PC-9 (cell line): ENCODE results near the gene CELA3A. TPM values are rescaled to one million over a fixed set of nuclear protein-coding genes. Genes with fewer than 3 reads are reported as not detected.

Source experiments
- BruUV-seq: library from RNA; stranded (reverse); fragments of 400-500 nt; replicated peaks from 2 replicates; lab custom pipeline; 2021; lab: Mats Ljungman, UMichigan
- CTCF ChIA-PET: fragments of 300-600 bp; sonication (Branson Sonifier 250); formaldehyde crosslinking; loops from one replicate; lab custom pipeline; 2022; ENCODE audit warnings: antibody characterized with exemption; lab: Charles Lee
- POLR2A ChIA-PET: fragments of 300-600 bp; sonication (Branson Sonifier 250); formaldehyde crosslinking; loops from one replicate; lab custom pipeline; 2022; ENCODE audit warnings: antibody characterized with exemption; ENCODE audit not compliant: unreplicated experiment; lab: Charles Lee
- DNase-seq, 2 experiments: peaks; one replicate each; pipeline versions ENCODE4 v3.0.0 to v3.0.0-alpha.2; 2015 to 2022; ENCODE audit warnings: mixed read lengths in 1 of 2
- H2AFZ ChIP-seq: fragments of 200-600 bp; sonication (generic); 2 replicates; pipeline ENCODE4 v1.8.1; 2017; ENCODE audit warnings: antibody characterized with exemption
- H3F3A ChIP-seq: fragments of 200-600 bp; sonication (generic); 2 replicates; pipeline ENCODE4 v1.8.1; 2017; ENCODE audit warnings: antibody characterized with exemption, mild to moderate bottlenecking, low read depth; ENCODE audit not compliant: insufficient read depth
- H3K27ac ChIP-seq: fragments of 200-600 bp; sonication (generic); 2 replicates; pipeline ENCODE4 v1.6.1; 2016; ENCODE audit warnings: mixed run types
- H3K27me3 ChIP-seq: fragments of 200-600 bp; sonication (generic); 2 replicates; pipeline ENCODE4 v1.6.1; 2016; ENCODE audit warnings: low read depth, mixed run types; ENCODE audit not compliant: insufficient read depth
- H3K36me3 ChIP-seq: fragments of 200-600 bp; sonication (generic); 2 replicates; pipeline ENCODE4 v1.6.1; 2016; ENCODE audit warnings: low read depth, mixed run types
- H3K4me1 ChIP-seq: fragments of 200-600 bp; sonication (generic); replicated peaks from 2 replicates; pipeline ENCODE4 v1.6.1; 2016; ENCODE audit warnings: mixed run types; ENCODE audit not compliant: insufficient read depth
- H3K4me2 ChIP-seq: fragments of 200-600 bp; sonication (generic); 2 replicates; pipeline ENCODE4 v1.6.1; 2017; ENCODE audit warnings: mixed run types
- H3K4me3 ChIP-seq: fragments of 200-600 bp; sonication (generic); 2 replicates; pipeline ENCODE4 v1.6.1; 2016; ENCODE audit warnings: mixed run types
- H3K79me2 ChIP-seq: fragments of 200-600 bp; sonication (generic); 2 replicates; pipeline ENCODE4 v1.6.1; 2017; ENCODE audit warnings: low read depth, mixed run types
- H3K9me2 ChIP-seq: fragments of 200-600 bp; sonication (generic); 2 replicates; pipeline ENCODE4 v1.8.1; 2017; ENCODE audit warnings: mild to moderate bottlenecking; ENCODE audit not compliant: insufficient read depth
- H3K9me3 ChIP-seq: fragments of 200-600 bp; sonication (generic); 2 replicates; pipeline ENCODE4 v1.8.1; 2016; ENCODE audit warnings: low read depth; ENCODE audit not compliant: insufficient read depth
- H4K20me1 ChIP-seq: fragments of 200-600 bp; sonication (generic); 2 replicates; pipeline ENCODE4 v1.8.1; 2017; ENCODE audit not compliant: insufficient read depth
- CTCF ChIP-seq: fragments of 200-600 bp; sonication (generic); conservative IDR thresholded peaks from 2 replicates; pipeline ENCODE4 v1.6.1; 2017; ENCODE audit warnings: mixed run types, antibody characterized with exemption, mild to moderate bottlenecking, moderate library complexity
- EZH2 ChIP-seq: fragments of 200-600 bp; sonication (generic); IDR thresholded peaks from 2 replicates; pipeline ENCODE4 v1.8.0; 2017; ENCODE audit warnings: antibody characterized with exemption, low read depth
- intact Hi-C: fragments of 100-400 bp; cut with micrococcal nuclease; formaldehyde crosslinking; loops from one replicate; pipeline ENCODE4 v1.10.0; 2022; ENCODE audit not compliant: unreplicated experiment
- total RNA-seq: library from RNA; stranded (reverse); gene quantifications from 2 replicates; pipeline ENCODE4 v1.2.3, GENCODE V29; 2021

CELA3A gene
- total RNA-seq, 1 experiment from 2014 or later, result not detected

DNA sequence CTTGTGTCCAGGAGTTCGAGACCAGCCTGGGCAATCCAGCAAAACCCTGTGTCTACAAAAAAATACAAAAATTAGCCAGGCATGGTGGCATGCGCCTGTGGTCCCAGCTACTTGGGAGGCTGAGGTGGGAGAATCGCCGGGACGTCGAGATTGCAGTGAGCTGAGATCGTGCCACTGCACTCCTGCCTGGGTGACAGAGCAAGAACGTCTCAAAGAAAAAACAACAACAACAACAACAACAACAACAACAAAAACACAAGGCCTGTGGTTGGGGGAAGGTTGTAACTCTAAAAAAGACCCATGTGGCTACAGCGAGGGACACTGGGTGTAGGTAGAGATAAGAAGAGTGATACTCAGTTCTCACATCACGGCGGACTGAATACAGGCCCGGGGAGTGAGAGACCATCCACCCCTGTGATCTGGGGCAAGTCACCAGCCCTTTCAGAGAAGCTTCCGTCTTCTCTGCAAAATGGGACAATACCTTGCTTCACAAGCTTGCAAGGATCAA, 50.2 kb downstream of the CELA3A start:
- Histone ChIP-seq H3K36me3 (peaks cover 9% of the 10 kb centered on the region; the same call in 1 of the 2 replicates), H4K20me1 (peaks cover 30% of the 10 kb centered on the region), H3F3A (peaks cover 12% of the 10 kb centered on the region; the same call in 1 of the 2 replicates), H2AFZ (peak overlapping the region; percentile 81; the same call in 1 of the 2 replicates), H3K4me3 (no peak overlapping the region; the same call in 1 of the 2 replicates), H3K79me2 (peaks cover 32% of the 10 kb centered on the region), H3K27me3 (no peaks in the 10 kb centered on the region), H3K4me1 (peaks cover 20% of the 10 kb centered on the region), H3K27ac (no peak overlapping the region), H3K9me2 (no peaks in the 10 kb centered on the region), H3K9me3 (no peaks in the 10 kb centered on the region), H3K4me2 (peak overlapping the region; percentile 70; the same call in 1 of the 2 replicates)
- intact Hi-C loops, result no loop called here
- ChIA-PET CTCF (no interaction called here), POLR2A (interaction anchor here (1.8 kb wide), 1 partner anchor 26 kb away, joined by 20 read pairs; no protein-coding TSS in a partner anchor)
- no peak for DNase-seq
- TSS peak; percentile 71 for BruUV-seq
- no peak for TF ChIP-seq EZH2
- TF ChIP-seq CTCF, result no peak

GRCh38 chr1:22052115-22053016, 50.9 kb downstream of the CELA3A start, which contains the start of gene CDC42:
Gene CDC42, plus strand, starts transcription at chr1:22052709. Its CDS starts 25,770 bp downstream, at chr1:22078479.
- H3K27me3 ChIP-seq, result no peaks in the 10 kb centered on the region
- no peak for TF ChIP-seq CTCF
- no peak for TF ChIP-seq EZH2
- peaks cover 37% of the 10 kb centered on the region for H4K20me1 ChIP-seq
- peak within 1 kb of the TSS; percentile 97 for H3K4me2 ChIP-seq
- H3F3A ChIP-seq, result peaks cover 12% of the 10 kb centered on the region; the same call in 1 of the 2 replicates
- H3K9me3 ChIP-seq, result no peaks in the 10 kb centered on the region
- peak within 1 kb of the TSS; percentile 90 for H3K4me3 ChIP-seq
- peaks cover 39% of the 10 kb centered on the region for H3K79me2 ChIP-seq
- no TSS peak for BruUV-seq
- CTCF ChIA-PET, result interaction anchor here (0.5 to 1.1 kb wide), 3 partner anchors 28 to 382 kb away, joined by 3 to 4 read pairs (median 4); no protein-coding TSS in a partner anchor
- H3K4me1 ChIP-seq, result peaks cover 20% of the 10 kb centered on the region
- peak; percentile 80 to 97 for DNase-seq
- intact Hi-C loops, result loop anchor here (1.0 kb wide), 1 partner anchor 27 kb away; no protein-coding TSS in a partner anchor
- H3K9me2 ChIP-seq, result no peaks in the 10 kb centered on the region
- peak within 1 kb of the TSS; percentile 81 for H2AFZ ChIP-seq
- H3K27ac ChIP-seq, result peak within 1 kb of the TSS; percentile 79
- POLR2A ChIA-PET, result interaction anchor here (0.5 to 1.8 kb wide), 7 partner anchors 27 to 1691 kb away, joined by 3 to 20 read pairs (median 4); partner anchors contain the start of gene ELOA
- H3K36me3 ChIP-seq, result peaks cover 9% of the 10 kb centered on the region; the same call in 1 of the 2 replicates
